H9 (cell line): ENCODE results near the gene DDX49. TPM values are rescaled to one million over a fixed set of nuclear protein-coding genes. Genes with fewer than 3 reads are reported as not detected.

Experiments
- DNase-seq: peaks from one replicate; pipeline ENCODE4 v3.0.0-alpha.2; 2017
- H2AFZ ChIP-seq: one replicate; pipeline ENCODE4 v1.6.1; 2013; ENCODE audit warnings: mild to moderate bottlenecking, low read length, control low read depth, moderate library complexity
- H2AK5ac ChIP-seq: 2 replicates; pipeline ENCODE4 v1.6.1; 2013; ENCODE audit warnings: low read length, control low read depth, mixed read lengths; ENCODE audit not compliant: insufficient read length
- H2BK120ac ChIP-seq: one replicate; pipeline ENCODE4 v1.6.1; 2013; ENCODE audit warnings: low read depth, mild to moderate bottlenecking, low read length, control low read depth, inconsistent platforms; ENCODE audit not compliant: poor library complexity, severe bottlenecking
- H2BK12ac ChIP-seq: 2 replicates; pipeline ENCODE4 v1.6.1; 2013; ENCODE audit warnings: low read length, control low read depth, mixed read lengths, low read depth; ENCODE audit not compliant: insufficient read length
- H2BK15ac ChIP-seq: 2 replicates; pipeline ENCODE4 v1.6.1; 2013; ENCODE audit warnings: low read depth, low read length, control low read depth
- H2BK20ac ChIP-seq: one replicate; pipeline ENCODE4 v1.6.1; 2013; ENCODE audit warnings: low read depth, mild to moderate bottlenecking, low read length, control low read depth, inconsistent platforms; ENCODE audit not compliant: poor library complexity, severe bottlenecking
- H2BK5ac ChIP-seq: 2 replicates; pipeline ENCODE4 v1.6.1; 2013; ENCODE audit warnings: low read length, control low read depth, mixed read lengths; ENCODE audit not compliant: insufficient read length
- H3K14ac ChIP-seq: 2 replicates; pipeline ENCODE4 v1.6.1; 2013; ENCODE audit warnings: low read length, control low read depth; ENCODE audit not compliant: insufficient read depth
- H3K18ac ChIP-seq: 2 replicates; pipeline ENCODE4 v1.6.1; 2013; ENCODE audit warnings: low read depth, mild to moderate bottlenecking, mixed read lengths, low read length, control low read depth; ENCODE audit not compliant: insufficient read length
- H3K23ac ChIP-seq: 2 replicates; pipeline ENCODE4 v1.6.1; 2013; ENCODE audit warnings: low read length, control low read depth, mixed read lengths, low read depth; ENCODE audit not compliant: insufficient read length
- H3K23me2 ChIP-seq: 2 replicates; pipeline ENCODE4 v1.6.1; 2013; ENCODE audit warnings: low read depth, mild to moderate bottlenecking, mixed read lengths, low read length, control low read depth; ENCODE audit not compliant: insufficient read length, poor library complexity, severe bottlenecking
- H3K27ac ChIP-seq: 2 replicates; pipeline ENCODE4 v1.5.1; 2013; ENCODE audit warnings: low read length, control low read depth, mixed read lengths, low read depth; ENCODE audit not compliant: insufficient read length
- H3K27me3 ChIP-seq: 2 replicates; pipeline ENCODE4 v1.6.1; 2013; ENCODE audit warnings: low read length, control low read depth, inconsistent platforms; ENCODE audit not compliant: insufficient read depth
- H3K4ac ChIP-seq: 2 replicates; pipeline ENCODE4 v1.6.1; 2013; ENCODE audit warnings: low read depth, mild to moderate bottlenecking, control low read depth, inconsistent platforms, low read length, moderate library complexity
- H3K4me1 ChIP-seq: 2 replicates; pipeline ENCODE4 v1.6.1; 2013; ENCODE audit warnings: low read length, control low read depth, inconsistent platforms; ENCODE audit not compliant: insufficient read depth
- H3K4me2 ChIP-seq: 2 replicates; pipeline ENCODE4 v1.6.1; 2013; ENCODE audit warnings: low read length, control low read depth, mixed read lengths; ENCODE audit not compliant: insufficient read length, insufficient read depth
- H3K56ac ChIP-seq: 2 replicates; pipeline ENCODE4 v1.6.1; 2013; ENCODE audit warnings: low read depth, mild to moderate bottlenecking, mixed read lengths, low read length, control low read depth; ENCODE audit not compliant: insufficient read length
- H3K79me1 ChIP-seq: 2 replicates; pipeline ENCODE4 v1.6.1; 2013; ENCODE audit warnings: low read depth, mild to moderate bottlenecking, moderate library complexity, low read length, control low read depth, inconsistent platforms; ENCODE audit not compliant: insufficient read depth, poor library complexity, severe bottlenecking
- H3K79me2 ChIP-seq: 2 replicates; pipeline ENCODE4 v1.6.1; 2013; ENCODE audit warnings: low read length, control low read depth, inconsistent platforms; ENCODE audit not compliant: insufficient read depth
- H3K9ac ChIP-seq: 2 replicates; pipeline ENCODE4 v1.6.1; 2013; ENCODE audit warnings: low read length, control low read depth, mixed read lengths; ENCODE audit not compliant: insufficient read length; ENCODE audit errors: extremely low read depth
- H3K9me3 ChIP-seq: one replicate; pipeline ENCODE4 v1.6.1; 2013; ENCODE audit warnings: low read depth, low read length, inconsistent platforms; ENCODE audit not compliant: control insufficient read depth
- H3T11ph ChIP-seq: one replicate; pipeline ENCODE4 v1.6.1; 2013; ENCODE audit warnings: mild to moderate bottlenecking, low read length, control low read depth, inconsistent platforms
- H4K20me1 ChIP-seq: one replicate; pipeline ENCODE4 v1.6.1; 2013; ENCODE audit not compliant: control insufficient read depth, insufficient read length, insufficient read depth
- H4K5ac ChIP-seq: 2 replicates; pipeline ENCODE4 v1.6.1; 2013; ENCODE audit warnings: low read depth, mild to moderate bottlenecking, mixed read lengths, low read length, control low read depth; ENCODE audit not compliant: insufficient read length
- H4K8ac ChIP-seq: replicated peaks from 2 replicates; pipeline ENCODE4 v1.6.1; 2013; ENCODE audit warnings: low read length, control low read depth, mixed read lengths, low read depth; ENCODE audit not compliant: insufficient read length
- H4K91ac ChIP-seq: 2 replicates; pipeline ENCODE4 v1.6.1; 2013; ENCODE audit warnings: low read depth, mild to moderate bottlenecking, moderate library complexity, mixed read lengths, low read length, control low read depth; ENCODE audit not compliant: insufficient read length
- H3K27ac Mint-ChIP-seq, 3 experiments: 2 replicates in 2 of 3; 3 replicates in 1 of 3; pipeline ENCODE4 v1.8.0; 2020 to 2021; ENCODE audit warnings: mixed read lengths in 3 of 3, mild to moderate bottlenecking in 1 of 3, moderate library complexity in 1 of 3
- H3K27me3 Mint-ChIP-seq: 2 replicates; pipeline ENCODE4 v1.8.0; 2021; ENCODE audit warnings: low read depth, mild to moderate bottlenecking, moderate library complexity, mixed read lengths
- H3K36me3 Mint-ChIP-seq, 3 experiments: 2 replicates in 2 of 3; 3 replicates in 1 of 3; pipeline ENCODE4 v1.8.0; 2020 to 2021; ENCODE audit warnings: low read depth in 3 of 3, mixed read lengths in 3 of 3; ENCODE audit not compliant: insufficient read depth in 1 of 3
- H3K4me1 Mint-ChIP-seq, 2 experiments: 2 replicates each; pipeline ENCODE4 v1.8.0; 2020; ENCODE audit warnings: mixed read lengths in 2 of 2
- H3K4me3 Mint-ChIP-seq, 2 experiments: 2 replicates in 1 of 2; 3 replicates in 1 of 2; pipeline ENCODE4 v1.8.0; 2020 to 2021; ENCODE audit warnings: mild to moderate bottlenecking in 2 of 2, mixed read lengths in 2 of 2, moderate library complexity in 1 of 2
- H3K9me3 Mint-ChIP-seq, 2 experiments: 2 replicates in 1 of 2; 3 replicates in 1 of 2; pipeline ENCODE4 v1.8.0; 2020; ENCODE audit warnings: mild to moderate bottlenecking in 2 of 2, mixed read lengths in 2 of 2, moderate library complexity in 1 of 2
- WGBS: extraction: QIAGEN DNeasy Blood & Tissue Kit; methylation state at CpG from one replicate; pipeline ENCODE4 v1.1.7; 2013; ENCODE audit warnings: missing lambda C conversion rate, low lambda C conversion rate, mixed read lengths; ENCODE audit not compliant: insufficient read length; ENCODE audit errors: extremely low coverage; 5-methylcytosine and 5-hydroxymethylcytosine counted together
- total RNA-seq: library from RNA; stranded (reverse); gene quantifications from 2 replicates; pipeline ENCODE4 v1.2.1, GENCODE V29; 2021
- TF ChIP-seq, protein P1 (sequence below): fragments of 200-600 bp; sonication (generic); conservative IDR thresholded peaks from 3 replicates; pipeline ENCODE4 v1.8.0; 2021; ENCODE audit warnings: antibody characterized with exemption, mild to moderate bottlenecking

DDX49 gene
- total RNA-seq, 1 experiment from 2014 or later, result 52.3 TPM

DNA sequence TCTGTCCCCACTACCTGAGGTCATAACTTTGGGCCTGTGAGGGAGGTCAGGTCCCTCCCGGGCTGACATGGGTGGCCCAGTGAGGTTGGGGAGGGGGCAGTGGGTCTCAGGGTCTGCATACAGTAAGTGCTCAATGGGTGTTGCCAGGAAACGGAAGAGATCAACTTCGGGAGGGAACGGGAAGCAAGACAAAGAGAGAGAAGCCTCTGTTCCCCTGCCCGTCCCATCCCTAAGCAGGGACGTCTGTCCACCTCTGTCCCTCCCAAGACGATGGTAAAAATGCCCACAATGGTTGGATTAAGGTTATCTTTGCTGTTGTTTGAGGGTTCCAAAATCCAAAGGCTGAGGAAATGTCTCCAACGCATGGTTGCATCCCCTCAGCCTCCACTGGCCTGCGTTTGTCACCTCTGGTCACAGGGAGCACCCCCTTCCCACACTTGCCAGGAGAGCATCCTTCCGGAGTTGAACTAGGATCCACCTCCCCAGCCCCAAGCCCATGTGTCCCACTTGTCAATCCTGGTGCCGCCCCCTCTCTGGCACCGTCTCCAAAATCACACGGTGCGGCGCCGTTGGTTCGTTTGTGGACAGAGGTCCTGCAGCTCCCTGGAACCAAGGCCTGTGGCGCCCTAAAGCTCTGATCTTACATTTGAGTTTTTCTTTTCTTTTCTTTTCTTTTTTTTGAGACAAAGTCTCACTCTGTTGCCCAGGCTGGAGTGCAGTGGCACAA lies 22.3 kb downstream of the DDX49 start:
- peak overlapping the region; percentile 35 for H3K4me2 ChIP-seq
- peaks cover 51% of the 10 kb centered on the region for H3K27me3 Mint-ChIP-seq

More for the DNA sequence above, 22.3 kb downstream of the DDX49 start:
- Histone ChIP-seq H3K4ac (no peak overlapping the region), H3K79me1 (no peaks in the 10 kb centered on the region), H3K23ac (no peak overlapping the region), H4K91ac (no peak overlapping the region), H2AK5ac (no peak overlapping the region), H3K27ac (no peak overlapping the region), H3K9me3 (no peaks in the 10 kb centered on the region), H2BK5ac (no peak overlapping the region), H2BK15ac (no peak overlapping the region), H4K8ac (no peak overlapping the region), H2AFZ (no peak overlapping the region), H2BK120ac (no peak overlapping the region), H3K9ac (no peak overlapping the region), H3K27me3 (no peaks in the 10 kb centered on the region), H3K4me1 (no peaks in the 10 kb centered on the region), H3K18ac (no peak overlapping the region), H3K23me2 (peaks cover 7% of the 10 kb centered on the region), H2BK20ac (no peak overlapping the region), H3T11ph (no peak overlapping the region), H3K14ac (no peak overlapping the region), H4K5ac (no peak overlapping the region), H4K20me1 (no peaks in the 10 kb centered on the region), H2BK12ac (no peak overlapping the region), H3K79me2 (no peaks in the 10 kb centered on the region), H3K56ac (no peak overlapping the region)
- H3K4me3 Mint-ChIP-seq, result peak overlapping the region; percentile 45 to 71
- H3K36me3 Mint-ChIP-seq, result peaks cover 7 to 23% (median 11%) of the 10 kb centered on the region in 3 experiments
- TF ChIP-seq, protein P1, sequence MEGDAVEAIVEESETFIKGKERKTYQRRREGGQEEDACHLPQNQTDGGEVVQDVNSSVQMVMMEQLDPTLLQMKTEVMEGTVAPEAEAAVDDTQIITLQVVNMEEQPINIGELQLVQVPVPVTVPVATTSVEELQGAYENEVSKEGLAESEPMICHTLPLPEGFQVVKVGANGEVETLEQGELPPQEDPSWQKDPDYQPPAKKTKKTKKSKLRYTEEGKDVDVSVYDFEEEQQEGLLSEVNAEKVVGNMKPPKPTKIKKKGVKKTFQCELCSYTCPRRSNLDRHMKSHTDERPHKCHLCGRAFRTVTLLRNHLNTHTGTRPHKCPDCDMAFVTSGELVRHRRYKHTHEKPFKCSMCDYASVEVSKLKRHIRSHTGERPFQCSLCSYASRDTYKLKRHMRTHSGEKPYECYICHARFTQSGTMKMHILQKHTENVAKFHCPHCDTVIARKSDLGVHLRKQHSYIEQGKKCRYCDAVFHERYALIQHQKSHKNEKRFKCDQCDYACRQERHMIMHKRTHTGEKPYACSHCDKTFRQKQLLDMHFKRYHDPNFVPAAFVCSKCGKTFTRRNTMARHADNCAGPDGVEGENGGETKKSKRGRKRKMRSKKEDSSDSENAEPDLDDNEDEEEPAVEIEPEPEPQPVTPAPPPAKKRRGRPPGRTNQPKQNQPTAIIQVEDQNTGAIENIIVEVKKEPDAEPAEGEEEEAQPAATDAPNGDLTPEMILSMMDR, result no peak
- peak; percentile 55 for DNase-seq
- WGBS, result no CpG with 5 or more reads among the region's 18 CpGs
- no peaks in the 10 kb centered on the region; a peak in 1 of 5 replicates for H3K9me3 Mint-ChIP-seq
- peaks cover 11 to 29% of the 10 kb centered on the region in 2 experiments for H3K4me1 Mint-ChIP-seq
- H3K27ac Mint-ChIP-seq, result no peak overlapping the region; a peak in 1 of 7 replicates
